WTC11 (cell line): ENCODE data around the gene C12orf43. TPM values are rescaled to one million over a fixed set of nuclear protein-coding genes. Genes with fewer than 3 reads are reported as not detected.

Source experiments
- ATAC-seq: fragments of 200-7000 bp; cut with Tn5 transposase; 2 replicates; pipeline ENCODE4 v1.10.0; 2021; ENCODE audit warnings: mild to moderate bottlenecking, moderate library complexity
- CTCF ChIA-PET: fragments of 300-600 bp; sonication (Branson Sonifier 250); formaldehyde crosslinking; loops from one replicate; lab custom pipeline; 2021; ENCODE audit warnings: antibody characterized with exemption; lab: Charles Lee
- POLR2A ChIA-PET: fragments of 350-600 bp; sonication (Branson Sonifier 250); formaldehyde crosslinking; loops from one replicate; lab custom pipeline; 2021; ENCODE audit warnings: antibody characterized with exemption; lab: Charles Lee
- DNase-seq: peaks from one replicate; pipeline ENCODE4 v3.0.0; 2021; ENCODE audit warnings: low spot score
- H3K27ac Mint-ChIP-seq: 2 replicates; pipeline ENCODE4 v1.8.0; 2021; ENCODE audit warnings: mixed read lengths
- H3K27me3 Mint-ChIP-seq: 2 replicates; pipeline ENCODE4 v1.8.0; 2021; ENCODE audit warnings: low read depth, mild to moderate bottlenecking, moderate library complexity, mixed read lengths
- H3K36me3 Mint-ChIP-seq: 2 replicates; pipeline ENCODE4 v1.8.0; 2021; ENCODE audit warnings: mixed read lengths
- H3K4me1 Mint-ChIP-seq: 2 replicates; pipeline ENCODE4 v1.8.0; 2022; ENCODE audit warnings: mixed read lengths
- H3K4me3 Mint-ChIP-seq: 2 replicates; pipeline ENCODE4 v1.8.0; 2021; ENCODE audit warnings: mild to moderate bottlenecking, moderate library complexity, mixed read lengths
- H3K9me3 Mint-ChIP-seq: 2 replicates; pipeline ENCODE4 v1.8.0; 2021; ENCODE audit warnings: mixed read lengths
- CBFB ChIP-seq: sonication (generic); formaldehyde crosslinking; IDR thresholded peaks from 2 replicates; pipeline ENCODE4 v1.8.1; 2022; ENCODE audit warnings: mild to moderate bottlenecking, low read depth, missing genetic modification reagents
- CREB1 ChIP-seq: sonication (generic); formaldehyde crosslinking; IDR thresholded peaks from 2 replicates; pipeline ENCODE4 v1.8.0; 2023; ENCODE audit warnings: mild to moderate bottlenecking, missing genetic modification reagents
- ELF4 ChIP-seq: sonication (generic); formaldehyde crosslinking; IDR thresholded peaks from 2 replicates; pipeline ENCODE4 v1.8.1; 2022; ENCODE audit warnings: low read depth, mild to moderate bottlenecking, moderate library complexity, missing genetic modification reagents
- FOXJ3 ChIP-seq: sonication (generic); formaldehyde crosslinking; IDR thresholded peaks from 2 replicates; pipeline ENCODE4 v1.9.0; 2021; ENCODE audit warnings: missing genetic modification reagents, mild to moderate bottlenecking, borderline replicate concordance
- GABPB1 ChIP-seq: sonication (generic); formaldehyde crosslinking; IDR thresholded peaks from 2 replicates; pipeline ENCODE4 v1.8.1; 2023; ENCODE audit warnings: mild to moderate bottlenecking, missing genetic modification reagents
- NR2C2 ChIP-seq: sonication (generic); formaldehyde crosslinking; IDR thresholded peaks from 2 replicates; pipeline ENCODE4 v1.8.0; 2022; ENCODE audit warnings: mild to moderate bottlenecking, missing genetic modification reagents
- NR3C1 ChIP-seq: sonication (generic); formaldehyde crosslinking; conservative IDR thresholded peaks from 2 replicates; pipeline ENCODE4 v1.8.1; 2023; ENCODE audit warnings: low read depth, mild to moderate bottlenecking, missing genetic modification reagents
- OVOL2 ChIP-seq: fragments of 250-450 bp; sonication (Bioruptor Pico); IDR thresholded peaks from 2 replicates; pipeline ENCODE4 v1.9.0; 2021; ENCODE audit warnings: mild to moderate bottlenecking, borderline replicate concordance
- RELA ChIP-seq: sonication (generic); formaldehyde crosslinking; IDR thresholded peaks from 2 replicates; pipeline ENCODE4 v1.8.1; 2022; ENCODE audit warnings: missing genetic modification reagents, mild to moderate bottlenecking, borderline replicate concordance
- SMAD4 ChIP-seq: sonication (generic); formaldehyde crosslinking; IDR thresholded peaks from 2 replicates; pipeline ENCODE4 v1.8.0; 2022; ENCODE audit warnings: mild to moderate bottlenecking, missing genetic modification reagents
- ZNF138 ChIP-seq: sonication (generic); formaldehyde crosslinking; conservative IDR thresholded peaks from 2 replicates; pipeline ENCODE4 v1.8.1; 2022; ENCODE audit warnings: mild to moderate bottlenecking, moderate library complexity, missing genetic modification reagents
- ZNF219 ChIP-seq: sonication (generic); formaldehyde crosslinking; IDR thresholded peaks from 2 replicates; pipeline ENCODE4 v1.8.0; 2023; ENCODE audit warnings: missing genetic modification reagents, mild to moderate bottlenecking, borderline replicate concordance
- ZNF232 ChIP-seq: sonication (generic); formaldehyde crosslinking; IDR thresholded peaks from 2 replicates; pipeline ENCODE4 v1.8.0; 2022; ENCODE audit warnings: mild to moderate bottlenecking, missing genetic modification reagents
- ZNF416 ChIP-seq: fragments of 250-450 bp; sonication (Bioruptor Pico); IDR thresholded peaks from 2 replicates; pipeline ENCODE4 v1.9.0; 2021; ENCODE audit warnings: mild to moderate bottlenecking, inconsistent platforms
- total RNA-seq: library from RNA; stranded (reverse); gene quantifications from 3 replicates; pipeline ENCODE4 v1.2.3, GENCODE V29; 2021
- TF ChIP-seq, protein P1 (sequence below): sonication (generic); formaldehyde crosslinking; IDR thresholded peaks from 2 replicates; pipeline ENCODE4 v1.8.0; 2022; ENCODE audit warnings: mild to moderate bottlenecking, missing genetic modification reagents
- TF ChIP-seq, protein P2 (sequence below): sonication (generic); formaldehyde crosslinking; IDR thresholded peaks from 2 replicates; pipeline ENCODE4 v1.8.1; 2022; ENCODE audit warnings: mild to moderate bottlenecking, missing genetic modification reagents, moderate library complexity, borderline replicate concordance
- TF ChIP-seq, protein P3 (sequence below): sonication (generic); formaldehyde crosslinking; IDR thresholded peaks from 2 replicates; pipeline ENCODE4 v1.8.0; 2022; ENCODE audit warnings: mild to moderate bottlenecking, missing genetic modification reagents
- TF ChIP-seq, protein P4 (sequence below): sonication (generic); formaldehyde crosslinking; IDR thresholded peaks from 2 replicates; pipeline ENCODE4 v1.8.1; 2022; ENCODE audit warnings: missing genetic modification reagents, borderline replicate concordance
- TF ChIP-seq, protein P5 (sequence below): sonication (generic); formaldehyde crosslinking; IDR thresholded peaks from 2 replicates; pipeline ENCODE4 v1.8.0; 2022; ENCODE audit warnings: mild to moderate bottlenecking, missing genetic modification reagents

Gene C12orf43
- total RNA-seq, 1 experiment from 2014 or later, result 20.7 TPM

DNA sequence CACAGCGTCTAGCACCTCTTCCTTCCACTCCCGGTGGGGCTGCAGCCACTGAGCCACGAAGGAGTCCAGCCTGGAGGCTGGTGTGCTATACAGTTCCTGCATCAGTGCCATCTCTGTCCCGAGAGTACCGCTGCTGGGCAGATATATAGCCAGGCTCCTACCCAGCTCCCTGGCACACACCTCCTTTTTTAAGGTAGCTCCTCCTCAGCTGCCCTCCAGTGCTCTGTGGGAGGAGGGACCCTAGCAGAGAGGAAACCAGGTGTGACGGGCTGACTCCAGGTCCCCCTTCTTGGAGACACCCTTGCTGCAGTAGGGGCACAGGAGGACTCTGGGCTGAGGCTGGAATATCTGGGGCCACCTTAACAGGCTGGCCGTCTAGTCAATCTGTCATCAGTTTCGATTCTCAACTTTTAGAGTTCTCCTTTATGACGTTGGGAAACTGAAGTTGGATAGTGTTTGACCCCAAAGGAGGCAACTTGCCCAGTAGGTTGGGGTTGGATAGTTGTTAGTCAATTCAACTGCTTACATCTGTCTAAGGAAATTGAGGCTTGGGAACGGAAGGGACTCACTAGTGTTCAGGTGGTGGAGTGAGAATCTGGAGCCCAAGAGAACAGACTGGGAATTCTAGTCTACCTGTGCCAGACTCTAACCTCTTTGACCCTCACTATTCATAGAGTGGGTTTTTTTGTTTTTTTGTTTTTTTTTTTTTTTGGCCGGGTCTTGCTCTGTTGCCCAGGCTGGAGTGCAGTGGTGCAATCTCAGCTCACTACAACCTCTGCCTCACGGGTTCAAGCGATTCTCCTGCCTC lies 22.8 kb upstream of the C12orf43 start, which contains the start of gene OASL:
OASL (minus strand) TSS at position 386 of the 808 bp plus-strand sequence; CDS start at position 111, 275 bp downstream.
- Mint-ChIP-seq H3K9me3 (no peaks in the 10 kb centered on the region), H3K4me3 (no peak within 1 kb of the TSS), H3K4me1 (peaks cover 6% of the 10 kb centered on the region), H3K36me3 (no peaks in the 10 kb centered on the region), H3K27me3 (peaks cover 7% of the 10 kb centered on the region), H3K27ac (no peak within 1 kb of the TSS)
- ATAC-seq, result no peak
- TF ChIP-seq, protein P1, sequence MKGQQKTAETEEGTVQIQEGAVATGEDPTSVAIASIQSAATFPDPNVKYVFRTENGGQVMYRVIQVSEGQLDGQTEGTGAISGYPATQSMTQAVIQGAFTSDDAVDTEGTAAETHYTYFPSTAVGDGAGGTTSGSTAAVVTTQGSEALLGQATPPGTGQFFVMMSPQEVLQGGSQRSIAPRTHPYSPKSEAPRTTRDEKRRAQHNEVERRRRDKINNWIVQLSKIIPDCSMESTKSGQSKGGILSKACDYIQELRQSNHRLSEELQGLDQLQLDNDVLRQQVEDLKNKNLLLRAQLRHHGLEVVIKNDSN (CRISPR knock-in tag), result no peak
- TF ChIP-seq CREB1 (no peak), ELF4 (CRISPR knock-in tag) (no peak), OVOL2 (CRISPR knock-in tag) (no peak), ZNF416 (CRISPR knock-in tag) (no peak), GABPB1 (no peak), RELA (CRISPR knock-in tag) (no peak)
- ChIA-PET CTCF (no interaction called here), POLR2A (no interaction called here)
- no peak for DNase-seq

DNA sequence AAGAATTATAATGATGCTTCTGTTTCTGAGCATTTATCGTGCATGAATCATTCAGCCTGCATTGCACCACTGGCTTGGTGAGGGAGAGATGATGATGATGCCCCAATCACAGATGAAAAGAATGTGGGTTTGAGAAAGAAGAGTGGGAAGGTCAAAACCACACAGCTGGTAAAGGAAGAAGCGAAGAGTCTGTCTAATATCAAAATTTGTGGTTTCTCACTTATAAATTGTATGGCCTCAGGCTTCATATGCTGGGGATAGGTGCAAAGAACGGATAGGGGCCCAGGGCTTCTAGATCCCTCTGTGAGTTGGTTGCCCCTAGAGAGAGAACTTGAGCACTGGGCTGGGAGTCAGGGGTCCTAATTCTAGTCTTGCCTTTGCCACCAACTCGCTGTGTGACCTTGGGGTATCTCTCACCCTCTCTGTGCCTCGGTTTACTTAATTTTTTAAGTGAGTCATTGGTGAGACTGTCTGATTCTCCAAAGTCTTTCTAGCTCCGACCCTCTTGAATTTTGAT lies 20.6 kb upstream of the C12orf43 start:
- no peak for ATAC-seq
- no peak overlapping the region for H3K4me3 Mint-ChIP-seq
- no peak for TF ChIP-seq NR2C2 (CRISPR knock-in tag)
- TF ChIP-seq ZNF232 (CRISPR knock-in tag), result no peak
- TF ChIP-seq ZNF138, result no peak
- CTCF ChIA-PET, result interaction anchor here (1.0 kb wide), 1 partner anchor 23 kb away, joined by 3 read pairs; no protein-coding TSS in a partner anchor
- peaks cover 6% of the 10 kb centered on the region for H3K4me1 Mint-ChIP-seq
- POLR2A ChIA-PET, result no interaction called here
- H3K9me3 Mint-ChIP-seq, result no peaks in the 10 kb centered on the region
- H3K36me3 Mint-ChIP-seq, result no peaks in the 10 kb centered on the region
- no peaks in the 10 kb centered on the region for H3K27me3 Mint-ChIP-seq
- DNase-seq, result no peak
- no peak overlapping the region for H3K27ac Mint-ChIP-seq

DNA sequence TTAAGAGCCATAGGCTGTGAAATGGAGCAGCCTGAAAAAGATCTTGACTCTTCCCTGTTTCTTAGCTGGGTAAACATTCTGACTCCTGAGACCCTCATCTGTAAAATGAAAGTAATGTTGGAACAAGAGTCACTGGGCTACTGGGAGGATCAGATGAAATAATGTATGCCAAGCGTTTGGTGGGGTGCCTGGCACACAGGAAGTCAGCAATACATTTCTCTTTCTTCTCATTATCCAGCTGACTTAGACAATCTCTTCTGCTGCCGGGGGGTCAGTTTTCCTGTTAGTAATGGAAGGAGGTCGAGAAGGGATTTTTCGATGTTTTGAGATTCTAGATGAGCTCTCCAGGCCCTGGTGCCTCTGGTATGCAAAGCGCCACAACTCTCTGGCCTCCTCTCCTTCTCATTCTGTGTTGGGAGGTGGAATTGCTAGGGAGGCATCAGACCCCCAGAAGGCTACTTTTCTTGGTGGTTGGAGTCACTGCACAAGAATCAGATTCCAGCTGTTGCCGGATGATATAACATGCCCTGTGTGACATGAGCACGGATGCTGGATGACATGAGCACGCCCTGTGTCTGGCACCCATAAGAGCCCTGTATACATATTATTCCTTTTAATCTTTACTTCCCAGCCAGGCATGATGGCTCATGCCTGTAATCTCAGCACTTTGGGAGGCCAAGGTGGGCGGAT lies 18.5 kb upstream of the C12orf43 start:
- no peak for ATAC-seq
- POLR2A ChIA-PET, result no interaction called here
- TF ChIP-seq GABPB1, result no peak
- no peak for TF ChIP-seq CBFB
- TF ChIP-seq NR3C1, result no peak
- TF ChIP-seq, protein P2, sequence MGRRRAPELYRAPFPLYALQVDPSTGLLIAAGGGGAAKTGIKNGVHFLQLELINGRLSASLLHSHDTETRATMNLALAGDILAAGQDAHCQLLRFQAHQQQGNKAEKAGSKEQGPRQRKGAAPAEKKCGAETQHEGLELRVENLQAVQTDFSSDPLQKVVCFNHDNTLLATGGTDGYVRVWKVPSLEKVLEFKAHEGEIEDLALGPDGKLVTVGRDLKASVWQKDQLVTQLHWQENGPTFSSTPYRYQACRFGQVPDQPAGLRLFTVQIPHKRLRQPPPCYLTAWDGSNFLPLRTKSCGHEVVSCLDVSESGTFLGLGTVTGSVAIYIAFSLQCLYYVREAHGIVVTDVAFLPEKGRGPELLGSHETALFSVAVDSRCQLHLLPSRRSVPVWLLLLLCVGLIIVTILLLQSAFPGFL (CRISPR knock-in tag), result no peak
- TF ChIP-seq, all 79 proteins: peak for 0
- Mint-ChIP-seq H3K36me3 (no peaks in the 10 kb centered on the region), H3K4me1 (peaks cover 18% of the 10 kb centered on the region), H3K27me3 (no peaks in the 10 kb centered on the region), H3K27ac (peak overlapping the region; percentile 7; the same call in 1 of the 2 replicates), H3K4me3 (no peak overlapping the region), H3K9me3 (no peaks in the 10 kb centered on the region)
- no peak for DNase-seq
- CTCF ChIA-PET, result interaction anchor here (0.7 to 1.7 kb wide), 4 partner anchors 25 to 30 kb away, joined by 3 to 5 read pairs (median 4); no protein-coding TSS in a partner anchor

DNA sequence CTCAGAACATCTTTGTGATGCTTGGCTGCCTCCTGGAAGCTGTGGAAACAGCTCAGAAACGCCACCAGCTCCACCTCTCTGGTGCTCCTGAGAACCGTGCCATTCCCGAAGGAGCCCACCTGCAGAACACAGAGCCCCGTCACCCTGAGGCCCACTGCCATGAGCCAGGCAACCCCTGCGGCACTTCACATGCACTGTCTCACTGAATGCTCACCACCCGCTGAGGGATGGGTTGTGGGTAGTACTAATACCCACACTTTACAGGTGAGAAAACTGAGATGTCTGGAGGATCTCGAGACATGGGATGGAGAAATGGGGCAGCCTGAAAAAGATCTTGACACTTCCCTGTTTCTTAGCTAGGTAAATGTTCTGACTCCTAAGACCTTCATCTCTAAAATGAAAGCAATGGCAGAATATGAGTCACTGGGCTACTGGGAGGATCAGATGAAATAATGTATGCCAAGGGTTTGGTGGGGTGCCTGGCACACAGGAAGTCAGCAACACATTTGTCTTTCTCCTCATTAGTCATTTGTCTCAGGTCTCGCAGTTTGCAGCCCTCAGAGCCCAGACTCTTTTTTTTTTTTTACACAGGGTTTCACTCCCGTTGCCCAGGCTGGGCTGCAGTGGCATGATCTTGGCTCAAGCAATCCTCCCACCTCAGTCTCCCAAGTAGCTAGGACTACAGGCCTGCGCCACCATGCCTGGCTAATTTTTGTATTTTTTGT lies 17.5 kb upstream of the C12orf43 start:
- Mint-ChIP-seq H3K36me3 (no peaks in the 10 kb centered on the region), H3K4me1 (peaks cover 18% of the 10 kb centered on the region), H3K27ac (no peak overlapping the region), H3K9me3 (no peaks in the 10 kb centered on the region), H3K4me3 (no peak overlapping the region), H3K27me3 (no peaks in the 10 kb centered on the region)
- DNase-seq (no peak), ATAC-seq (no peak)
- ChIA-PET POLR2A (interaction anchor here (0.6 kb wide), 1 partner anchor 170 kb away, joined by 3 read pairs; no protein-coding TSS in a partner anchor), CTCF (interaction anchor here (0.8 kb wide), 1 partner anchor 24 kb away, joined by 3 read pairs; no protein-coding TSS in a partner anchor)
- TF ChIP-seq ZNF219 (no peak), FOXJ3 (CRISPR knock-in tag) (no peak), SMAD4 (CRISPR knock-in tag) (no peak), RELA (CRISPR knock-in tag) (no peak)
- TF ChIP-seq, protein P1 (CRISPR knock-in tag), result no peak
- TF ChIP-seq, protein P3, sequence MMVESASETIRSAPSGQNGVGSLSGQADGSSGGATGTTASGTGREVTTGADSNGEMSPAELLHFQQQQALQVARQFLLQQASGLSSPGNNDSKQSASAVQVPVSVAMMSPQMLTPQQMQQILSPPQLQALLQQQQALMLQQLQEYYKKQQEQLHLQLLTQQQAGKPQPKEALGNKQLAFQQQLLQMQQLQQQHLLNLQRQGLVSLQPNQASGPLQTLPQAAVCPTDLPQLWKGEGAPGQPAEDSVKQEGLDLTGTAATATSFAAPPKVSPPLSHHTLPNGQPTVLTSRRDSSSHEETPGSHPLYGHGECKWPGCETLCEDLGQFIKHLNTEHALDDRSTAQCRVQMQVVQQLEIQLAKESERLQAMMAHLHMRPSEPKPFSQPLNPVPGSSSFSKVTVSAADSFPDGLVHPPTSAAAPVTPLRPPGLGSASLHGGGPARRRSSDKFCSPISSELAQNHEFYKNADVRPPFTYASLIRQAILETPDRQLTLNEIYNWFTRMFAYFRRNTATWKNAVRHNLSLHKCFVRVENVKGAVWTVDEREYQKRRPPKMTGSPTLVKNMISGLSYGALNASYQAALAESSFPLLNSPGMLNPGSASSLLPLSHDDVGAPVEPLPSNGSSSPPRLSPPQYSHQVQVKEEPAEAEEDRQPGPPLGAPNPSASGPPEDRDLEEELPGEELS (CRISPR knock-in tag), result no peak
- TF ChIP-seq, protein P4, sequence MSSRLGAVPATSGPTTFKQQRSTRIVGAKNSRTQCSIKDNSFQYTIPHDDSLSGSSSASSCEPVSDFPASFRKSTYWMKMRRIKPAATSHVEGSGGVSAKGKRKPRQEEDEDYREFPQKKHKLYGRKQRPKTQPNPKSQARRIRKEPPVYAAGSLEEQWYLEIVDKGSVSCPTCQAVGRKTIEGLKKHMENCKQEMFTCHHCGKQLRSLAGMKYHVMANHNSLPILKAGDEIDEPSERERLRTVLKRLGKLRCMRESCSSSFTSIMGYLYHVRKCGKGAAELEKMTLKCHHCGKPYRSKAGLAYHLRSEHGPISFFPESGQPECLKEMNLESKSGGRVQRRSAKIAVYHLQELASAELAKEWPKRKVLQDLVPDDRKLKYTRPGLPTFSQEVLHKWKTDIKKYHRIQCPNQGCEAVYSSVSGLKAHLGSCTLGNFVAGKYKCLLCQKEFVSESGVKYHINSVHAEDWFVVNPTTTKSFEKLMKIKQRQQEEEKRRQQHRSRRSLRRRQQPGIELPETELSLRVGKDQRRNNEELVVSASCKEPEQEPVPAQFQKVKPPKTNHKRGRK (CRISPR knock-in tag), result no peak
- TF ChIP-seq, protein P5, sequence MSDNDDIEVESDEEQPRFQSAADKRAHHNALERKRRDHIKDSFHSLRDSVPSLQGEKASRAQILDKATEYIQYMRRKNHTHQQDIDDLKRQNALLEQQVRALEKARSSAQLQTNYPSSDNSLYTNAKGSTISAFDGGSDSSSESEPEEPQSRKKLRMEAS, result no peak
